NCI-H187 (cell line): ENCODE measurements around the gene ETS1.

ENCODE experiments used
- DNase-seq, 2 experiments: peaks; one replicate each; lab custom pipeline; 2025; lab: John Stamatoyannopoulos, UW

Gene ETS1

GRCh38 chr11:128500493-128500892 lies 86.9 kb downstream of the ETS1 start:
- no peak for DNase-seq

GRCh38 chr11:128499613-128500253 lies 87.6 kb downstream of the ETS1 start:
- DNase-seq: no peak

DNA sequence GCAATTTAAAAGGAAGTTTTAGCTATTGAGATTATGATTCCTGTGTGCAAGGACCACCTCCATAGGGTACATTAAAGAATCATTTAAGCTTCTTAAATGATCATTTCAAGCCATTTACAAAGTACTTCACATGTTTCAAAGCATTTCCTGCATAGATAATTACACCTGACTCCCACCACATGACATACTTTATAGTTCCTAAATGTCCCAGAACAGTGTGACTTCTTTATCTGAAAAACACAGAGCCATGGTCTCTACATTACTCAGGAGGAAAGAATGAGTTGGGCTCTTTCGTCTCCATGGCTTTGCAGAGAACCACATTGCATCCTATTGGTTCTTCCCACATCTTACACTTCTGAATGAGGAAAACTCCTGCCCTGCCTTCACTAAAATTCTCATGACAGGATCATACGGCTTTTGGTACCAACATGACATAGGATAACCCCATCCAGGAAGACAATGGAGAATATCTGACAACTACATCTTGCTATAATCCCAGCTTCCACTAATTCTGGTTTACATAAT lies 88.6 kb downstream of the ETS1 start:
- no peak for DNase-seq

DNA sequence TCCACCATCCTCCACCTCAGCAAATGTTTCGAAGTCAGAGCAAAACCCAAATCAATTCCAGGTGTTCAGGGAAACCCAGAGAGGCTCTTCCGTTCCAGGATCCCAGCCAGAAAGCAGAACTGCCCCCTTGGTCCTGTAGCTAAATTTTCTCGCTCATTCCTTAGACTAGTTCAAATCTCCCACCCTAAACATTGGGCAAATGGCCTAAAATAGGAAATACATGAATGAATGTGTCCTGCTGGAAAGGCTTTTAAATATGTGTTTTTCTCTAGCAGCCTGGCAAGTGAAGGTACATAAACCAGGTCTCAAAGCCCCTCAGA lies 89.6 kb downstream of the ETS1 start:
- no peak for DNase-seq

DNA sequence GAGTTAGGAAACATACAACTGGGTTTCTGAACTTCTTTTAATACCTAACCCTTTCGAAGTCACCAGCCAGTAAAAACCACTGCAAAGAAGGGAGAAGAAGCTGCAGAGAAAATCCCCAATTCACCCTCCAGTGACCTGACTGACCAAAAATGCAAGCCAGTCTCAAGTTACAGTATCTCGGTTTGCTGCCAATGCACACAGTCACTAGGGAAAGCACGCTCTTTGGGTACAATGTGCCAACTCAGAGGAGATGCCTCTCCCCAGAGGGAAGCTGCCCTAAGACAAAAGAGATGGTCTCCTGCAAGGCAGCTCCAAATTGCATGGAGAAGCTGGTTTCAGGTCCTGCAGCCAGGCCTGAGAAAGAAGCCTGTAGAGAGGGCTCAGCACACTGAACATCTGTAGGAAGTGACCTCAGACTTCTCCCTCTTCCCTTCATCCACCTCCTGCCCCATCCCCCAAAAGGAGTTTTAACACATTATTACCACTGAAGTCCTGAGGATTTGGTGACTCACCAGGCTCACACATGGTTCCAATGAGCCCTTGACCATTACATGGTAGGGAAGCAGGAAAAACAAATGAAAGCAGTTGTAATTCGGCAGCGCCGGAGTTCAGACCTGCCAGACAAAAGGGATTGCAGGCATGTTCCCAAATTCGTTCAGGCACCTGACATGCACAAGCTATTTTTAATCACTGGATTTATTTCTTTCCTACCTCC lies 90.1 kb downstream of the ETS1 start:
- no peak for DNase-seq

GRCh38 chr11:128496692-128497060 lies 90.7 kb downstream of the ETS1 start:
- DNase-seq: no peak

GRCh38 chr11:128496249-128496648 lies 91.1 kb downstream of the ETS1 start:
- no peak for DNase-seq

GRCh38 chr11:128494418-128495332 lies 92.7 kb downstream of the ETS1 start:
- no peak for DNase-seq

- no peak for DNase-seq
Observed at GRCh38 chr11:128493570-128493965, 93.8 kb downstream of the ETS1 start.

DNA sequence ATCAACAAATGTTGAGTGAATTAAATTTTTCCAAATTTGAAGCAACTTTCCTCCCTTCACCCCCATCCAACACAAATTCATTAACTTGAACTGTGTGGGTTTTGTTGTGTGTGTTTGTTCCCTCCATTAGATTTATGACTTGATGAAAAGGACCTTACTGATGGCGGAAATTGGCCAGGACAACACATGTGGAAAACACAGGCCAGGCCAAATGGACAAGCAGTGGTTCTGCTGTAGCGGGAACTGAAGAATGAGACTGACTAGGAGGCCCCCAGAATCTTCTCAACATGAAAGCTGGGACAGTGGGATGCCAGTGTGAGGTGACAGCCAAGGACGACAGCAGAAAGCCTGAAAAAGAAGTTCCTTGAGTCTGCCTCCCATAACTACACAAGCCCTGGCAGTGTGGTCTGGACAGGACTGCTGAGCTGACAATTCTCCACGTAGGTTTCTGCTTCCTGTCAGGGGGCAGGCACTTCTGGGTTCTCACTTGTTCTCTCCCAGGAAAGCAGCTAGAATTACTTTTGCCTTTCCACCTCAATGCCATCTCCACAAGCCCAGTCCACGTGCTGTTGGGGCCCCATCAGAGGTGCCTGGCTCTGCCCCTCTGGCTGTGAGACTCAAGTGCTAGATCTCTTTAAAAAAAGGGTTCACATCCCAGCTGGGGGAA lies 94.3 kb downstream of the ETS1 start:
- no peak for DNase-seq

- no peak for DNase-seq
Observed at GRCh38 chr11:128492461-128492860, 94.9 kb downstream of the ETS1 start.

DNA sequence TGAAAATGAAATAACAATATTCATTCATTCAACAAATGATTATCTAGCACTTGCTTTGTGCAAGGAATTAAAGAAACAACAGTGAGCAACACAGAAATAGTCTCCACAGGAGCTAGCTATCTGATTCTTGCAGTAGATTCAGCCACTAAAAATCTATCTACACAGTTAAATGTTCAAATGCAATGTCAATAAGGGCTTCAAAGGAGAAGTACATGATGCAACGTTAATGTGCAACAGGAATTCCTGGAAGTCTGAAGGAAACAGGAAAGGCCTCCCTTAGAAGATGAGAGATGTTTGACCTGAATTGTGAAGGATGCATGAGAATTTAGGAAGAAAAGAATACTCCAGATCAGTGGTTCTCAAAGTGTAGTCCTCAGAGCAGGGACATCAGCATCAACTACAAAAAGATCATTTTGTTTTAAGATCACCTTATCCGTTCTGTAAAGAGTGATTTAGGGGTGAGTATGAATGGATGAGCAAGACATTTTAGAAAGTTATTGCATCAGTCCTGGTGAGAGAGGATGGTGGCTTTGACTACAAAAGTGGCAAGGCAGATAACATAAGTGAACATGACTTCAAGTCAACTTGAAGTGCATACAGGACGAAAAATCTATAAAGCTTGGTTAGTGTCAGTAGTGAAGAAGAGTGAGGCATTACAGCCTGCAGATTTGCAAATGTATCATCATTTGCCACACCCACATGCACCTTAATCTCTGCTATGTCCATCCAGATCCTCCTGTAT lies 96.0 kb downstream of the ETS1 start:
- no peak for DNase-seq

GRCh38 chr11:128490092-128490491 lies 97.3 kb downstream of the ETS1 start:
- no peak for DNase-seq

GRCh38 chr11:128488471-128488870 lies 98.9 kb downstream of the ETS1 start:
- no peak for DNase-seq

DNA sequence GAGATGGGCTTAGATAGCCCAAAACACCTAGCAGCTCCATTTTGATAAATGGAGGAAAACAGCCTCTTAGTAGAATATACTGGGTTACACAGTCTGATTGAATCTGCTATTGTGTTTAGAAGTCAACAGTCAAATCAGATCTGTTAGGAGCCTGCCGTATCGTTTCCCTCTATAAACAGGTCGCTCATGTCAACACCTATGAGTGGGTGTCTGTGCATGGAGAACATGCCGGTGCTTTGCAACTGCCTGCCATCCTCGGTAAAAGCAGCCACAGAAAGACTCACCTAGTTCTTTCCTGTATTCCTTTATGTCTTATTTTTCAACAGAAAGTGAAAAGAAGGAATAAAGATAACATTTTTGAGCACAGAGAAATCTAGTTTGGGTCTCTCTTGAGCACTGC lies 99.4 kb downstream of the ETS1 start:
- DNase-seq: no peak

GRCh38 chr11:128484172-128484571 lies 103.2 kb downstream of the ETS1 start:
- DNase-seq: no peak

GRCh38 chr11:128483211-128483788 lies 104.1 kb downstream of the ETS1 start:
- no peak for DNase-seq

DNA sequence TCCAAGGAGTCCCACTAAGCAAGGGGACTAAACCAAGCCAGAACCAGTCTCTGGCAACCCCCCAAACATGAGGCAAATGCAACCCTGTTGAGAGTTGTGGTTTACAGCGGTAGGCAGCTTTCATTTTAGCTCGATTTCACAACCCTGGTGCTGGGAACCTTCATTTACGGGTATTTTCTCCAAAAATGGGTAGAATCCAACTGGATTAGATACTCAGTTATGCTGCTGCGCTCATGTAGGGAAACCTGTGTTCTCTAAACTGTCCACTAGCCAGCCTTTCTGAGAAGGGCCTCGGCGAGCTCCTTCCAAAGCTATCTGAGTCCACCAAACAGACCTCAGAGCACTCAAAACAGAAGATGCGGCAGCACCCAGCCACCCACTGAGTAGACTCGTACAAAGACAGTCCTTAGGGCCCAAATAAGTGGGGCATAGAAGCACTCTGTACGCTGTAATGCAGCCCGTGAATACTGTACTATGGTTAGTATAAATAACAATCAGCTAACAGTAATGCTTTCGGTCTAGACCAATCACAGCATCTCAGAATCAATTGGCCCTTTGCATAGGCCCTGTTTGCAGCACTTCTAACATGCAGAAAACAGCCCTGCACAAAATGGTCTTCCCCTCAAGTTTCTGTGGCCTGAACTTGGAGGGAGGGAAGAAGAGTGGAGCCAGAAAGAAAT lies 104.7 kb downstream of the ETS1 start:
- no peak for DNase-seq

GRCh38 chr11:128482092-128482491 lies 105.3 kb downstream of the ETS1 start:
- DNase-seq: no peak

- no peak for DNase-seq
Observed at GRCh38 chr11:128481135-128481534, 106.2 kb downstream of the ETS1 start.

DNA sequence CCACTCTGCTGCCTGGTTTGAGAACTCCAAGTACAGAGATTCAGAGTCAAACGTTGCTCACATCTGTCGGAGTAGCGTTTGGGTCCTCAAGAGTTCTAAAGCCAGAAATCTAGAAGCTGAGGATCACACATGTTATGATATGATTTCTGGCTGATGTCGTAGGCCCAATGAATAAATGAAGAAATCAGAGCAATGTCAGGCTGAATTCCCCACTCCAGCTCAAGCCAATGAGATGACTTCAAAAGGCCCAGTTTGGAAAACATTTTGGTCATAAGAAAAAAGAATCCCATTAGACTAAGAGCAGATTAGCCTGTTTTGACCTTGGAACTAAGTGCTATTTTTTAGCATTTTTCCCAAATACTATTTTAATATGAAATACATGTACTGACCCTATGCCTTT lies 106.7 kb downstream of the ETS1 start:
- no peak for DNase-seq
